ENCODE data around the gene IL36RN.

DNA sequence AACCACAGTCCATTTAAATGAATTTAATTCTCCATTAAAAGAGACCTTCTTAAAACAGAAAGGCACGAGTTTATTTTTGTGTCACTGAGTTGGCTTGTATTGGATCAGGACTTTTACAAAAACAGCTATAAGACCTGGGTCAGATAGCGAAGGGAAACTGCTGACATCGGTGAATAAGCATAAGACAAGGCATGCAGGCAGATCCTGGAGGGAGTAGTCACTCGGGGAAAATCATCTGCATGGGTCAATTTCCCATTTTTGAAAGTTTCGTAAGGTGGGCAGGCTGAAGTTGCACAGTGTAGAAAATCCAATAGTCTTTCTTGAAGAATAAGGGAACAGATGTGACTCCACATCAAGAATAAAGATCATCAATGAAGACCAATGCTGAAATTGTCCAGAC lies 19.3 kb upstream of the IL36RN start:
- TF ChIP-seq, protein P1, sequence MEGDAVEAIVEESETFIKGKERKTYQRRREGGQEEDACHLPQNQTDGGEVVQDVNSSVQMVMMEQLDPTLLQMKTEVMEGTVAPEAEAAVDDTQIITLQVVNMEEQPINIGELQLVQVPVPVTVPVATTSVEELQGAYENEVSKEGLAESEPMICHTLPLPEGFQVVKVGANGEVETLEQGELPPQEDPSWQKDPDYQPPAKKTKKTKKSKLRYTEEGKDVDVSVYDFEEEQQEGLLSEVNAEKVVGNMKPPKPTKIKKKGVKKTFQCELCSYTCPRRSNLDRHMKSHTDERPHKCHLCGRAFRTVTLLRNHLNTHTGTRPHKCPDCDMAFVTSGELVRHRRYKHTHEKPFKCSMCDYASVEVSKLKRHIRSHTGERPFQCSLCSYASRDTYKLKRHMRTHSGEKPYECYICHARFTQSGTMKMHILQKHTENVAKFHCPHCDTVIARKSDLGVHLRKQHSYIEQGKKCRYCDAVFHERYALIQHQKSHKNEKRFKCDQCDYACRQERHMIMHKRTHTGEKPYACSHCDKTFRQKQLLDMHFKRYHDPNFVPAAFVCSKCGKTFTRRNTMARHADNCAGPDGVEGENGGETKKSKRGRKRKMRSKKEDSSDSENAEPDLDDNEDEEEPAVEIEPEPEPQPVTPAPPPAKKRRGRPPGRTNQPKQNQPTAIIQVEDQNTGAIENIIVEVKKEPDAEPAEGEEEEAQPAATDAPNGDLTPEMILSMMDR (IDR thresholded peaks at IDR 0.05; ENCODE audit: poor library complexity, severe bottlenecking): no peak
- TF ChIP-seq TAF1 (IDR thresholded peaks at IDR 0.05; ENCODE audit: low read depth) (no peak), POLR2AphosphoS5 (IDR thresholded peaks at IDR 0.05) (no peak), RAD21 (conservative IDR thresholded peaks at IDR 0.05) (no peak), EZH2 (IDR thresholded peaks at IDR 0.05; ENCODE audit: borderline replicate concordance, insufficient read depth, low read length, poor library complexity, severe bottlenecking) (no peak), SMC3 (conservative IDR thresholded peaks at IDR 0.05; ENCODE audit: poor library complexity) (no peak), EP300 (conservative IDR thresholded peaks at IDR 0.05; ENCODE audit: poor library complexity, severe bottlenecking) (no peak)
- TF ChIP-seq, protein P2, sequence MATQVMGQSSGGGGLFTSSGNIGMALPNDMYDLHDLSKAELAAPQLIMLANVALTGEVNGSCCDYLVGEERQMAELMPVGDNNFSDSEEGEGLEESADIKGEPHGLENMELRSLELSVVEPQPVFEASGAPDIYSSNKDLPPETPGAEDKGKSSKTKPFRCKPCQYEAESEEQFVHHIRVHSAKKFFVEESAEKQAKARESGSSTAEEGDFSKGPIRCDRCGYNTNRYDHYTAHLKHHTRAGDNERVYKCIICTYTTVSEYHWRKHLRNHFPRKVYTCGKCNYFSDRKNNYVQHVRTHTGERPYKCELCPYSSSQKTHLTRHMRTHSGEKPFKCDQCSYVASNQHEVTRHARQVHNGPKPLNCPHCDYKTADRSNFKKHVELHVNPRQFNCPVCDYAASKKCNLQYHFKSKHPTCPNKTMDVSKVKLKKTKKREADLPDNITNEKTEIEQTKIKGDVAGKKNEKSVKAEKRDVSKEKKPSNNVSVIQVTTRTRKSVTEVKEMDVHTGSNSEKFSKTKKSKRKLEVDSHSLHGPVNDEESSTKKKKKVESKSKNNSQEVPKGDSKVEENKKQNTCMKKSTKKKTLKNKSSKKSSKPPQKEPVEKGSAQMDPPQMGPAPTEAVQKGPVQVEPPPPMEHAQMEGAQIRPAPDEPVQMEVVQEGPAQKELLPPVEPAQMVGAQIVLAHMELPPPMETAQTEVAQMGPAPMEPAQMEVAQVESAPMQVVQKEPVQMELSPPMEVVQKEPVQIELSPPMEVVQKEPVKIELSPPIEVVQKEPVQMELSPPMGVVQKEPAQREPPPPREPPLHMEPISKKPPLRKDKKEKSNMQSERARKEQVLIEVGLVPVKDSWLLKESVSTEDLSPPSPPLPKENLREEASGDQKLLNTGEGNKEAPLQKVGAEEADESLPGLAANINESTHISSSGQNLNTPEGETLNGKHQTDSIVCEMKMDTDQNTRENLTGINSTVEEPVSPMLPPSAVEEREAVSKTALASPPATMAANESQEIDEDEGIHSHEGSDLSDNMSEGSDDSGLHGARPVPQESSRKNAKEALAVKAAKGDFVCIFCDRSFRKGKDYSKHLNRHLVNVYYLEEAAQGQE (IDR thresholded peaks at IDR 0.05; ENCODE audit: borderline replicate concordance): no peak
